ENCODE measurements around the gene VMAC.

Gene VMAC

GRCh38 chr19:5892772-5893275 lies 11.8 kb upstream of the VMAC start:
- Histone ChIP-seq H3K4me3 (ENCODE audit: low read length) (no peak overlapping the region), H3K4me1 (ENCODE audit: low read length) (no peaks in the 10 kb centered on the region), H4K20me1 (ENCODE audit: insufficient read depth, low read length) (peaks cover 7% of the 10 kb centered on the region; the same call in 1 of the 2 replicates), H3K9ac (ENCODE audit: low read length) (no peak overlapping the region), H3K9me2 (replicated peaks; ENCODE audit: insufficient read depth, low read length) (no peaks in the 10 kb centered on the region), H3K27ac (ENCODE audit: low read length) (no peak overlapping the region), H3F3A (ENCODE audit: insufficient read depth, low read length) (no peaks in the 10 kb centered on the region), H3K36me3 (replicated peaks; ENCODE audit: insufficient read depth, low read length) (no peaks in the 10 kb centered on the region), H2AFZ (ENCODE audit: low read length) (no peak overlapping the region), H3K27me3 (replicated peaks; ENCODE audit: insufficient read depth, low read length) (peaks cover 20% of the 10 kb centered on the region), H3K79me2 (ENCODE audit: low read length) (peaks cover 12% of the 10 kb centered on the region), H3K9me3 (replicated peaks; ENCODE audit: insufficient read depth, low read length) (no peaks in the 10 kb centered on the region), H3K4me2 (ENCODE audit: low read depth, low read length) (no peak overlapping the region)
- TF ChIP-seq CTCF (IDR thresholded peaks at IDR 0.05; ENCODE audit: low read length) (no peak), EZH2 (optimal IDR thresholded peaks at IDR 0.05; ENCODE audit: low read depth, low read length) (no peak), EZH2phosphoT487 (IDR thresholded peaks at IDR 0.05; ENCODE audit: low read length) (no peak)
- DNase-seq = no peak

GRCh38 chr19:5893296-5893903 lies 11.3 kb upstream of the VMAC start:
- Histone ChIP-seq H3K27me3 (replicated peaks; ENCODE audit: insufficient read depth, low read length) (peaks cover 15% of the 10 kb centered on the region), H3K9ac (ENCODE audit: low read length) (no peak overlapping the region), H3F3A (ENCODE audit: insufficient read depth, low read length) (no peaks in the 10 kb centered on the region), H3K9me2 (replicated peaks; ENCODE audit: insufficient read depth, low read length) (no peaks in the 10 kb centered on the region), H3K9me3 (replicated peaks; ENCODE audit: insufficient read depth, low read length) (no peaks in the 10 kb centered on the region), H2AFZ (ENCODE audit: low read length) (no peak overlapping the region), H3K36me3 (replicated peaks; ENCODE audit: insufficient read depth, low read length) (no peaks in the 10 kb centered on the region), H3K27ac (ENCODE audit: low read length) (no peak overlapping the region), H3K4me3 (ENCODE audit: low read length) (no peak overlapping the region), H3K79me2 (ENCODE audit: low read length) (peaks cover 18% of the 10 kb centered on the region), H3K4me2 (ENCODE audit: low read depth, low read length) (no peak overlapping the region), H3K4me1 (ENCODE audit: low read length) (no peaks in the 10 kb centered on the region), H4K20me1 (ENCODE audit: insufficient read depth, low read length) (peaks cover 13% of the 10 kb centered on the region)
- no peak for TF ChIP-seq CTCF (IDR thresholded peaks at IDR 0.05; ENCODE audit: low read length)
- no peak for TF ChIP-seq EZH2phosphoT487 (IDR thresholded peaks at IDR 0.05; ENCODE audit: low read length)
- TF ChIP-seq EZH2 (optimal IDR thresholded peaks at IDR 0.05; ENCODE audit: low read depth, low read length) = no peak
- no peak for DNase-seq

GRCh38 chr19:5893907-5894703 lies 10.6 kb upstream of the VMAC start:
- Histone ChIP-seq H3K9me2 (replicated peaks; ENCODE audit: insufficient read depth, low read length) (no peaks in the 10 kb centered on the region), H3K27me3 (replicated peaks; ENCODE audit: insufficient read depth, low read length) (peaks cover 11% of the 10 kb centered on the region), H3K4me3 (ENCODE audit: low read length) (no peak overlapping the region), H2AFZ (ENCODE audit: low read length) (no peak overlapping the region), H3K4me2 (ENCODE audit: low read depth, low read length) (no peak overlapping the region), H3K9ac (ENCODE audit: low read length) (no peak overlapping the region), H4K20me1 (ENCODE audit: insufficient read depth, low read length) (peaks cover 14% of the 10 kb centered on the region), H3K36me3 (replicated peaks; ENCODE audit: insufficient read depth, low read length) (no peaks in the 10 kb centered on the region), H3K4me1 (ENCODE audit: low read length) (no peaks in the 10 kb centered on the region), H3K79me2 (ENCODE audit: low read length) (peaks cover 24% of the 10 kb centered on the region), H3K27ac (ENCODE audit: low read length) (no peak overlapping the region), H3K9me3 (replicated peaks; ENCODE audit: insufficient read depth, low read length) (no peaks in the 10 kb centered on the region), H3F3A (ENCODE audit: insufficient read depth, low read length) (no peaks in the 10 kb centered on the region)
- TF ChIP-seq CTCF (IDR thresholded peaks at IDR 0.05; ENCODE audit: low read length) (no peak), EZH2 (optimal IDR thresholded peaks at IDR 0.05; ENCODE audit: low read depth, low read length) (no peak), EZH2phosphoT487 (IDR thresholded peaks at IDR 0.05; ENCODE audit: low read length) (no peak)
- no peak for DNase-seq
